ENCODE results near the gene EPHB2. TPM values are rescaled to one million over a fixed set of nuclear protein-coding genes. Genes with fewer than 3 reads are reported as not detected.

EPHB2 gene
- total and polyA plus RNA-seq, 2 of the 4 experiments (the other 2 are of a cell fraction), result 52.3 to 58.8 TPM

- DNase-seq, result no peak
- no peak overlapping the region for H2BK20ac ChIP-seq (ENCODE audit: low read depth, low read length)
- no peak overlapping the region for H3K27ac ChIP-seq (ENCODE audit: insufficient read depth, low read length)
- no peak for TF ChIP-seq NFE2L2 (IDR thresholded peaks at IDR 0.05; ENCODE audit: low read depth, low read length)
- no peak for TF ChIP-seq SMC3 (IDR thresholded peaks at IDR 0.05; ENCODE audit: low read depth, low read length)
- TF ChIP-seq RCOR1 (IDR thresholded peaks at IDR 0.05; ENCODE audit: insufficient replicate concordance, low read length), result no peak
- TF ChIP-seq MAZ (IDR thresholded peaks at IDR 0.05; ENCODE audit: borderline replicate concordance, low read depth, low read length), result no peak
- TF ChIP-seq CHD1 (IDR thresholded peaks at IDR 0.05; ENCODE audit: low read depth, low read length), result no peak
- TF ChIP-seq RFX5 (IDR thresholded peaks at IDR 0.05; ENCODE audit: low read depth, low read length), result no peak
- TF ChIP-seq CEBPB (IDR thresholded peaks at IDR 0.05; ENCODE audit: low read depth, low read length), result no peak
- TF ChIP-seq CTCF (conservative IDR thresholded peaks at IDR 0.05; ENCODE audit: low read depth, low read length), result no peak
- TF ChIP-seq BHLHE40 (IDR thresholded peaks at IDR 0.05; ENCODE audit: low read depth, low read length), result no peak
- no peak for TF ChIP-seq MAFK (IDR thresholded peaks at IDR 0.05; ENCODE audit: low read depth, low read length)
- no peak for TF ChIP-seq FOS (IDR thresholded peaks at IDR 0.05; ENCODE audit: low read depth, low read length)
- TF ChIP-seq RAD21 (IDR thresholded peaks at IDR 0.05; ENCODE audit: low read length), result no peak
- no peak for TF ChIP-seq ELK1 (IDR thresholded peaks at IDR 0.05; ENCODE audit: borderline replicate concordance, low read depth, low read length)
- no peak for TF ChIP-seq MXI1 (IDR thresholded peaks at IDR 0.05; ENCODE audit: borderline replicate concordance, low read depth, low read length)
- TF ChIP-seq POLR2A (IDR thresholded peaks at IDR 0.05; ENCODE audit: low read depth, low read length), result no peak
- no peak for TF ChIP-seq USF2 (IDR thresholded peaks at IDR 0.05; ENCODE audit: low read depth, low read length)
- no peaks in the 10 kb centered on the region for H3K79me1 ChIP-seq (ENCODE audit: low read depth in 1 of 2, low read length in 2 of 2)
- H3K4ac ChIP-seq (ENCODE audit: low read depth, low read length), result no peak overlapping the region
- H2BK15ac ChIP-seq (ENCODE audit: low read depth, low read length), result no peak overlapping the region
- H4K20me1 ChIP-seq (ENCODE audit: insufficient read depth, low read length), result peaks cover 23% of the 10 kb centered on the region
- H2AK5ac ChIP-seq (ENCODE audit: low read depth, low read length), result no peak overlapping the region
- ChIA-PET POLR2A (ENCODE audit: unreplicated experiment) (no interaction called here), CTCF (interaction anchor here (1.6 kb wide), 1 partner anchor 26 kb away, joined by 5 read pairs; no protein-coding TSS in a partner anchor)
- H3K36me3 ChIP-seq (ENCODE audit: control insufficient read depth, insufficient read depth, low read length), result peaks cover 18% of the 10 kb centered on the region; the same call in 1 of the 2 replicates
- no peak overlapping the region for H3K14ac ChIP-seq (replicated peaks; ENCODE audit: low read depth, low read length)
- H4K8ac ChIP-seq (ENCODE audit: low read depth in 2 of 2, low read length in 2 of 2), result no peak overlapping the region
- WGBS, 2 experiments (ENCODE audit: extremely low coverage in 2 of 2, insufficient read length in 1 of 2), result 95% methylated on average over 4 of the region's 7 CpGs; no CpG with 5 or more reads in 1 of the 2 experiments
- no peak overlapping the region for H2AFZ ChIP-seq (replicated peaks; ENCODE audit: low read length, poor library complexity)
- H3K4me3 ChIP-seq (ENCODE audit: insufficient read depth, low read depth, low read length), result no peak overlapping the region
- H4K91ac ChIP-seq (ENCODE audit: insufficient read depth, low read depth, low read length), result no peak overlapping the region
- no peak overlapping the region for H3K18ac ChIP-seq (ENCODE audit: low read depth, low read length)
- no peaks in the 10 kb centered on the region for H3K27me3 ChIP-seq (ENCODE audit: control insufficient read depth, insufficient read depth, low read length)
- H2BK120ac ChIP-seq (ENCODE audit: low read depth, low read length), result no peak overlapping the region
- ATAC-seq (ENCODE audit: low read depth), result no peak
- H3K9me1 ChIP-seq (ENCODE audit: insufficient read depth, low read length), result no peaks in the 10 kb centered on the region
- no peak overlapping the region for H2BK5ac ChIP-seq (ENCODE audit: low read depth, low read length, poor library complexity, severe bottlenecking)
- H3K9me3 ChIP-seq (ENCODE audit: control insufficient read depth, insufficient read depth, low read length), result no peaks in the 10 kb centered on the region
- no peak overlapping the region for H3K4me2 ChIP-seq (ENCODE audit: low read depth, low read length)
- no peak overlapping the region for H3K56ac ChIP-seq (ENCODE audit: extremely low read depth, insufficient read depth, low read length)
- H4K5ac ChIP-seq (ENCODE audit: low read depth, low read length), result no peak overlapping the region
- in situ Hi-C loops (cut with MboI; ENCODE audit: low sequenced_read_pairs) (loop anchor here (10.0 kb wide), 1 partner anchor 183 kb away; no protein-coding TSS in a partner anchor), intact Hi-C loops (cut with micrococcal nuclease) (no loop called here), dilution Hi-C loops (cut with HindIII; ENCODE audit: low sequenced_read_pairs, unreplicated experiment) (no loop called here)
- H3K4me1 ChIP-seq (ENCODE audit: control insufficient read depth, insufficient read depth, low read length), result peaks cover 5% of the 10 kb centered on the region; the same call in 1 of the 2 replicates
- no peak overlapping the region for H2AK9ac ChIP-seq (replicated peaks; ENCODE audit: low read depth, low read length, poor library complexity)
- no peak overlapping the region for H3K9ac ChIP-seq (ENCODE audit: low read depth, low read length)
- no TSS peak for BruUV-seq (replicated peaks)
- H3K23ac ChIP-seq (ENCODE audit: low read depth, low read length), result no peak overlapping the region
These were observed 176.9 kb downstream of the EPHB2 start for GRCh38 chr1:22887491-22887890.

Measured in IMR-90 (cell line).